ENCODE results near the gene IFNAR1. TPM values are rescaled to one million over a fixed set of nuclear protein-coding genes. Genes with fewer than 3 reads are reported as not detected.

The IFNAR1 gene
- total and polyA plus RNA-seq, 9 of the 15 experiments (the other 6 are each of a cell fraction or from before 2014, with no cell fraction given), result 8.6 to 31.8 (median 14.8) TPM

GRCh38 chr21:33402001-33402979 is 77.5 kb downstream of the IFNAR1 start (continued):
- no peak for TF ChIP-seq PTTG1 (tag; IDR thresholded peaks at IDR 0.05; ENCODE audit: low read depth)
- TF ChIP-seq DMBX1 (CRISPR knock-in tag; IDR thresholded peaks at IDR 0.05; ENCODE audit: borderline replicate concordance), result no peak
- no peak for TF ChIP-seq FOXJ3 (CRISPR knock-in tag; IDR thresholded peaks at IDR 0.05)
- TF ChIP-seq ZNF586 (CRISPR knock-in tag; conservative IDR thresholded peaks at IDR 0.05), result no peak
- TF ChIP-seq IFI16 (CRISPR knock-in tag; IDR thresholded peaks at IDR 0.05), result no peak
- TF ChIP-seq E2F6 (IDR thresholded peaks at IDR 0.05; ENCODE audit: borderline replicate concordance in 1 of 2, extremely low read depth in 1 of 2, insufficient read depth in 1 of 2, insufficient read length in 1 of 2, low read depth in 1 of 2, low read length in 1 of 2, poor library complexity in 1 of 2, severe bottlenecking in 1 of 2), result peak in 1 of 2 experiments; percentile 16
- no peak for TF ChIP-seq CHD4 (IDR thresholded peaks at IDR 0.05; ENCODE audit: insufficient read depth, insufficient replicate concordance, low read depth, low read length, poor library complexity, severe bottlenecking)
- TF ChIP-seq FOXM1 (IDR thresholded peaks at IDR 0.05; ENCODE audit: low read depth), result no peak
- no peak for TF ChIP-seq FOXM1 (CRISPR knock-in tag; IDR thresholded peaks at IDR 0.05; ENCODE audit: low read depth)
- no peak for TF ChIP-seq KAT8 (IDR thresholded peaks at IDR 0.05; ENCODE audit: low read depth)
- TF ChIP-seq GABPA (tag; conservative IDR thresholded peaks at IDR 0.05; ENCODE audit: low read depth), result no peak
- TF ChIP-seq CEBPG (CRISPR knock-in tag; IDR thresholded peaks at IDR 0.05), result no peak
- peak; percentile 12 to 27; a peak in 1 of 4 replicates for TF ChIP-seq CEBPG (tag; conservative IDR thresholded peaks at IDR 0.05 in 1 of 2, IDR thresholded peaks at IDR 0.05 in 1 of 2)
- no peak for TF ChIP-seq POLR3G (IDR thresholded peaks at IDR 0.05; ENCODE audit: extremely low read depth, insufficient read length, insufficient replicate concordance)
- no peak for TF ChIP-seq ERF (CRISPR knock-in tag; IDR thresholded peaks at IDR 0.05)
- no peak for TF ChIP-seq TSC22D4 (tag; IDR thresholded peaks at IDR 0.05)
- no peak for TF ChIP-seq SNIP1 (IDR thresholded peaks at IDR 0.05; ENCODE audit: low read depth)
- no peak for TF ChIP-seq MTA1 (IDR thresholded peaks at IDR 0.05; ENCODE audit: borderline replicate concordance)
- TF ChIP-seq NFXL1 (CRISPR knock-in tag; IDR thresholded peaks at IDR 0.05), result no peak
- TF ChIP-seq ZNF512 (tag; IDR thresholded peaks at IDR 0.05), result no peak
- TF ChIP-seq HDAC2 (IDR thresholded peaks at IDR 0.05), result no peak
- peak; percentile 49; the same call in 1 of the 2 replicates for TF ChIP-seq L3MBTL2 (IDR thresholded peaks at IDR 0.05)
- no peak for TF ChIP-seq POLR3A (IDR thresholded peaks at IDR 0.05; ENCODE audit: borderline replicate concordance, extremely low read depth, insufficient read depth, insufficient read length)
- peak; percentile 47; the same call in 1 of the 2 replicates for TF ChIP-seq CEBPB (tag; IDR thresholded peaks at IDR 0.05)
